Measurements from ENCODE around the gene SETD5. TPM values are rescaled to one million over a fixed set of nuclear protein-coding genes. Genes with fewer than 3 reads are reported as not detected.

The SETD5 gene
- total RNA-seq, 2 donors from 2014 or later, result 89.1 to 91.3 TPM

DNA sequence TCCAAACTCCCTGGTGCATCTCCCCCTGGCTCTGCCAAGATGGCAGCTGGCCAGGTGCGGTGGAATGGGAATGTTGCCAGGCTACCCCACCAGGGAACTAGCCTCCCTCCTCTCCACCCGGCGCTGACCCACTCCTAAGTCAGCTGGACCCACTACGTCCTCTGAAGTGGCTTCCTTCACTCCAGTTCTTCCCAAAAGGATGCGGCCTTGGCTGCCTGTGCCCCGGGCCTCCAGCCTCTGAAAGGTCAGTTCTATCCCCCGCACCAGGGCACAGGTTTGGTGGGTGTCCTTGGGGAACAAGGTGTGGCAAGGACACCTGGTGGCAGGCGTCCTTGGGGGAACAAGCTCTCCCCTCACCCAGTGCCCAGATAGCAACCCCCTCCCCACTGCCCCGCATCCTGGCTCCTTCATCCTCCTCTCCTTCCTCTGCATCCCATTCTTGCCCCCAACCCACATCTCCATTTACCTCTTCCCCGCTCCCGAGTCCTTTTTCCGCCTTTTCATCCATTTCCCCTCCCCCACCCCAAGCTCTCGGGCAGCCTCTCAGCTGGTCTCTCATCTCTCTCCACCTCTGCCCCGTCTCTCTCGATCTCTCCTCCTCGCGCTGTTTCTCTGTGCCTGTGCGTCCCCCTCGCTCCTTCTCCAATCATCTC, 102.2 kb downstream of the SETD5 start:
- no peaks in the 10 kb centered on the region for H3K36me3 ChIP-seq
- H3K9ac ChIP-seq (ENCODE audit: low read depth in 2 of 2, low read length in 2 of 2), result no peak overlapping the region
- intact Hi-C loops (cut with DNase I), result loop anchor here (10.0 kb wide), 1 partner anchor 185 kb away; no protein-coding TSS in a partner anchor
- H3K27ac ChIP-seq, result no peak overlapping the region
- no peak overlapping the region for H3K4me3 ChIP-seq
- DNase-seq, result no peak
- H3K4me1 ChIP-seq, result no peaks in the 10 kb centered on the region
- no peaks in the 10 kb centered on the region for H3K27me3 ChIP-seq
- H3K9me3 ChIP-seq, result no peaks in the 10 kb centered on the region
- TF ChIP-seq, protein P1, sequence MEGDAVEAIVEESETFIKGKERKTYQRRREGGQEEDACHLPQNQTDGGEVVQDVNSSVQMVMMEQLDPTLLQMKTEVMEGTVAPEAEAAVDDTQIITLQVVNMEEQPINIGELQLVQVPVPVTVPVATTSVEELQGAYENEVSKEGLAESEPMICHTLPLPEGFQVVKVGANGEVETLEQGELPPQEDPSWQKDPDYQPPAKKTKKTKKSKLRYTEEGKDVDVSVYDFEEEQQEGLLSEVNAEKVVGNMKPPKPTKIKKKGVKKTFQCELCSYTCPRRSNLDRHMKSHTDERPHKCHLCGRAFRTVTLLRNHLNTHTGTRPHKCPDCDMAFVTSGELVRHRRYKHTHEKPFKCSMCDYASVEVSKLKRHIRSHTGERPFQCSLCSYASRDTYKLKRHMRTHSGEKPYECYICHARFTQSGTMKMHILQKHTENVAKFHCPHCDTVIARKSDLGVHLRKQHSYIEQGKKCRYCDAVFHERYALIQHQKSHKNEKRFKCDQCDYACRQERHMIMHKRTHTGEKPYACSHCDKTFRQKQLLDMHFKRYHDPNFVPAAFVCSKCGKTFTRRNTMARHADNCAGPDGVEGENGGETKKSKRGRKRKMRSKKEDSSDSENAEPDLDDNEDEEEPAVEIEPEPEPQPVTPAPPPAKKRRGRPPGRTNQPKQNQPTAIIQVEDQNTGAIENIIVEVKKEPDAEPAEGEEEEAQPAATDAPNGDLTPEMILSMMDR (IDR thresholded peaks at IDR 0.05), result no peak

DNA sequence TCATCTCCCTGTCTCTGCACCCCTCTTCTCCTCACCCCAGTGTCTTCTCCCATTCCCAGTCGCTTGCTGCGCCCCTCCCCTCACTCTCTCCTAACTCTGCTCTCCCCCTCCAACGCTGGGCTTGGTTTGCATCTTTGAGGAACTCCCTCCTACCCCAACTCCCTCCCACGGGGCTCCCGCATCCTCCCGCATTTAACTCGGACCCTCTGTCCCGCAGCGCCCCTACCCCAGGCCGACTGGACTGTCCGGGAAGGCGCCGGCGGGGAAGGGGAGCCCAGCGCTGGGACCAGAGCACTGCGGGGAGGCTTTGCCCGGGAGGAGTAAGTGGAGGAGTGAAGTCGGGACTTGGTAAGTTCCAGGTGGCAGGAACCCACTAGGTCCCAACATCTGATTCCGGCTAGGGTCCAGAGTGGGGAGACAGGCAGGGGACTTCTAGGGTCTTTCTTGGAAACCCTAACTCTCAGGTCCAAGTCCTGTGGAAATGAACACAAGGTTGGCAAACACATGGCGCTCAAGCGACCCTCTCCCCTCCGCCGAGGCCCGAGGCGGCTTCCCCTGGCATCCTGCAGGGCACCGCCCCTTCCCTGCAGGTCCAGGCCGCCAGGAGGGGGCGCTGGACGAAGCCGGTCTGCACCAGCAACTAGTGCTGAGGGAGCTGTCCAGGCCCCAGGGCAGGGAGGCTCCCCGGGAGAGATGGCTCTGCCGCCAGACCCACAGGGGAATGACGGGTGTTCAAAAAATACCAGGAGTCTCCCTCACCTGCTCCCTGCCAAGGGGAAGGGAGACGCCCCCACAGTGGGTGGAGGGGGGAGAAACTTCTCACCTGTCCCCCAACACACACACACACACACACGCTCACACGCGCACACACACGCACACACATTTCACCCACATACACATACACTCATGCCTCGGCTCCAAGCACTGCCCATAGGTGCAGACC, 103.0 kb downstream of the SETD5 start:
- intact Hi-C loops (cut with DNase I), result loop anchor here (10.0 kb wide), 1 partner anchor 184 kb away; no protein-coding TSS in a partner anchor
- no peaks in the 10 kb centered on the region for H3K36me3 ChIP-seq
- H3K9me3 ChIP-seq, result no peaks in the 10 kb centered on the region
- TF ChIP-seq, protein P1 (IDR thresholded peaks at IDR 0.05), result peak; percentile 64
- no peaks in the 10 kb centered on the region for H3K4me1 ChIP-seq
- H3K4me3 ChIP-seq, result no peak overlapping the region
- H3K27ac ChIP-seq, result no peak overlapping the region
- peak; percentile 66 for DNase-seq
- no peak overlapping the region for H3K9ac ChIP-seq (ENCODE audit: low read depth in 2 of 2, low read length in 2 of 2)
- no peaks in the 10 kb centered on the region for H3K27me3 ChIP-seq

DNA sequence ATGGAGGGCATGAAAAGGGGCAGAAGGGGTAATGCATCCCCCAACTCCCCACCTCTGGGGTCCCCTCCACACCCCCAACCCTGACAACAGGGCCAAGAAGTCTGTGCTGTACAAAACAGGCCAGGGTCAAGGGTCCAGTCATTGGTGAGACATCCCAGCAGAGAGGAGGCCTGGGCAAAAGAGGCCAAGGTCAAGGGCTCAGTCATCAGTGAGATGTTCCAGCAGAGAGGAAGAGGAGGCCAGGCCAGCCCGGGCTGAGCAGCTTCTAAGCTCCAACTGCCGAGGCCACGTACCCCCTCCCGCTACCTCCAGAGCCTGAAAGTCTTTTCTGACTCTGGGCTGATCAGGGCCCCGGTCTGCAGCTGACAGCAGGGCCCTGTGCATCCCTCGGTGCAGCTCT, 103.8 kb downstream of the SETD5 start:
- H3K4me3 ChIP-seq, result no peak overlapping the region
- H3K9ac ChIP-seq (ENCODE audit: low read depth in 2 of 2, low read length in 2 of 2), result no peak overlapping the region
- TF ChIP-seq, protein P1 (IDR thresholded peaks at IDR 0.05), result no peak
- DNase-seq, result no peak
- no peak overlapping the region for H3K27ac ChIP-seq
- H3K27me3 ChIP-seq, result no peaks in the 10 kb centered on the region
- intact Hi-C loops (cut with DNase I), result loop anchor here (10.0 kb wide), 1 partner anchor 184 kb away; no protein-coding TSS in a partner anchor
- no peaks in the 10 kb centered on the region for H3K4me1 ChIP-seq
- H3K36me3 ChIP-seq, result no peaks in the 10 kb centered on the region
- no peaks in the 10 kb centered on the region for H3K9me3 ChIP-seq

DNA sequence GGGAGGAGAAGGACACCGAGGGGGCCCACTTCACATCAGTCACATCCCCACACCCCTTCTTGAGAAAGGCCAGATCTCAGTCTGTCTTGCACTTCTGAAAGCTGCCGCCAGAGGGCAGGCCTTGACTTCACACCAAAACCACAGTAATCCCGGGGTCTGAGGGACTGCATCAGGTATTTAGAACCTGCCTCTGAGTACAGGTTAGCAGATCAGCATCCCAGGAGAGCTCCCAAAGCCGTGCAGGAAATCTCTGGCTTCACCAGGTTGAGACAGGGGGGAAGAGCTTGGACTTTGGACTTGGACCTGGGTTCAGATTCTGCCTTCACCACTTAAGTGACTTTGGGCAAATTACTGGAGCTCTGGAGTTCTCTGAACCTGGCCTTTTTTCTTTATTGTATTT, 105.9 kb downstream of the SETD5 start:
- H3K36me3 ChIP-seq, result no peaks in the 10 kb centered on the region
- TF ChIP-seq, protein P1 (IDR thresholded peaks at IDR 0.05), result peak; percentile 75
- no peak overlapping the region for H3K4me3 ChIP-seq
- peak; percentile 66 for DNase-seq
- H3K27ac ChIP-seq, result no peak overlapping the region
- no peak overlapping the region for H3K9ac ChIP-seq (ENCODE audit: low read depth in 2 of 2, low read length in 2 of 2)
- H3K4me1 ChIP-seq, result no peaks in the 10 kb centered on the region
- intact Hi-C loops (cut with DNase I), result loop anchor here (10.0 kb wide), 1 partner anchor 182 kb away; no protein-coding TSS in a partner anchor
- peaks cover under 1% of the 10 kb centered on the region for H3K27me3 ChIP-seq
- H3K9me3 ChIP-seq, result no peaks in the 10 kb centered on the region
